ENCODE results near the gene RDH5. TPM values are rescaled to one million over a fixed set of nuclear protein-coding genes. Genes with fewer than 3 reads are reported as not detected.

The RDH5 gene
- total RNA-seq, 3 donors from 2014 or later: 18.9 to 90.9 (median 21.6) TPM

DNA sequence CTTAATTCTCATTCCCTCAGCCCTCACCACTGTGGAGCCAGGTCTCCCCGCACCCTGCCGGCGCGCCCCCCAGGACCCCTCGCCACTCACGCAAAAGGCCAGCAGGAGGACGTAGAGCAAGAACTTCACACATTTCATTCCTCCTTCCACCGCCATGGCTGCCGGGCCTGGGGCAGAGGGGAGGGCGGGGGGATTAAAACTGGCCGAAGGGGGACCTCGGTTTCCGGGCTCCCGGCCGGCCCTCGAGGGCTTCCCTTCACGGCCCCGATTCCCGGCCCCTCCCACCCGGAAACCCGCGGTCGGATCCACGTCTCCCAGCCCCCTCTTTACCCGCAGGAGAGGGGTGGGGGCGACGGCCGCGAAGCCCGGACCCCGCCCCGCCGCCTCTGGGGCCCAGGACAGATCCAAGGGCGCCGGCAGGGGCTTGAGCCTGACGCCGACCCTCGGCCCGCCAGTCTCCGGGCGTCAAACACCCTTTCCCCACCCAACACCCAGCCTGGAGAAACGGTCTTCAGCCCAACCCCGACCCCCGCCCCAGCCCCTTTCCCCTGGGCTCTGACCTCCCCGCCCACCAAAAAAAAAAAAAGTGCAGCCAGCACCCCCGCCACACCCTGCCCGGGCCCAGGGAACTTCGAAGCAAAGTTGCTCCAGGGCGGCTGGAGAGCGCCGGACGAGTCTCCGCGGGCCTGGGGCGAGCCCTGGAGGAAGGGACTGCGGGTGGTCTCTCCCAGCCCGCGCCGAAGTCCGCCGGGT lies 8.2 kb downstream of the RDH5 start:
- no peak for TF ChIP-seq POLR2A (IDR thresholded peaks at IDR 0.05)
- TF ChIP-seq, protein P1, sequence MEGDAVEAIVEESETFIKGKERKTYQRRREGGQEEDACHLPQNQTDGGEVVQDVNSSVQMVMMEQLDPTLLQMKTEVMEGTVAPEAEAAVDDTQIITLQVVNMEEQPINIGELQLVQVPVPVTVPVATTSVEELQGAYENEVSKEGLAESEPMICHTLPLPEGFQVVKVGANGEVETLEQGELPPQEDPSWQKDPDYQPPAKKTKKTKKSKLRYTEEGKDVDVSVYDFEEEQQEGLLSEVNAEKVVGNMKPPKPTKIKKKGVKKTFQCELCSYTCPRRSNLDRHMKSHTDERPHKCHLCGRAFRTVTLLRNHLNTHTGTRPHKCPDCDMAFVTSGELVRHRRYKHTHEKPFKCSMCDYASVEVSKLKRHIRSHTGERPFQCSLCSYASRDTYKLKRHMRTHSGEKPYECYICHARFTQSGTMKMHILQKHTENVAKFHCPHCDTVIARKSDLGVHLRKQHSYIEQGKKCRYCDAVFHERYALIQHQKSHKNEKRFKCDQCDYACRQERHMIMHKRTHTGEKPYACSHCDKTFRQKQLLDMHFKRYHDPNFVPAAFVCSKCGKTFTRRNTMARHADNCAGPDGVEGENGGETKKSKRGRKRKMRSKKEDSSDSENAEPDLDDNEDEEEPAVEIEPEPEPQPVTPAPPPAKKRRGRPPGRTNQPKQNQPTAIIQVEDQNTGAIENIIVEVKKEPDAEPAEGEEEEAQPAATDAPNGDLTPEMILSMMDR (IDR thresholded peaks at IDR 0.05): peak in 1 of 3 donors; percentile 8
- TF ChIP-seq POLR2AphosphoS5 (IDR thresholded peaks at IDR 0.05): peak in 2 of 3 donors; percentile 27 to 36
- peaks cover 9 to 13% of the 10 kb centered on the region in 2 donors for H3K4me1 ChIP-seq

DNA sequence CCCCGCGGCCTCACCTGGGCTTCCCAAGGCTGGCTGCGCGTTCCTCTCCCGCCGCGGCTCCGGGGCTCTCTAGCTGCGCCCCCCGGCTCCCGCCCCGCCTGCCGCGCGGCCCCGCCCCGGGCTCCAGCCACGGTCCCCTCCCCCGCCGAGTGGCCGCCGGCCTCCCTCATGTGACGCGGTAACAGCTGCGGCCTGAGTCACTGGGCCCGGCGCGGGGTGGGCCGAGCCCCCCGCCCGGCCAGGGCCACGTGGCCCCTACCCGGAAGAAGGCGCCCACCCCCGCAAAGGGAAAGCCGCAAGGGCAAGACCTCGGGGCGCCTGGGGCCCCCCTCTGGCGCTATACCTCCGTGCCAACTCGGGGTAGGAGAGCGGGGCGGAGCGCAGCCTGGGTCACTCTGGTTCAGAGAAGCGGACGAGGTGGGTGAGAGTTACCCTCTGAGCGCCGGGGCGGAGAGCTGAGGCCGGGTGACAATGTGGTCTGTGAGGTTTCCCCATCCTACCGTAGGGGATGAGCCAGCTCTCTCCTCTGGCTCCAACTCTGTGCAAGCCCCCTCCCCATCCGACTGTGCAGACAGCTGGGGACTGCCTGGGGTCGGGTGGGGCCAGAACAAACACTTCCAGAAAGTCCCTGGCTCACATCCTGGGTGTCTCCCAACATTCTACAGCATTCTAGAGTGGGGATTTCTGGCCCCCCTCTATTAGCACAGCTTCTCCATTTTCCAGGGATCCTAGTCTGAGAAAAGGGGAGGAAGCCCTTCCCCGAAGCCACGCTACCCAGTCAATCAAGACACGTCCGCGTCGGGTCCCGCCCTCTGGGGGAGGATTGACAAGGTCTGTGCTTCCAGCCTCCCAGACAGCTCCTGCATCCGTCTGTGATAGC lies 9.0 kb downstream of the RDH5 start, which contains the start of gene CD63:
Gene CD63, minus strand, starts transcription at position 71 of the 880 bp plus-strand sequence. CDS start 668 bp downstream, outside the sequence.
- H3K27me3 ChIP-seq: no peaks in the 10 kb centered on the region
- peak within 1 kb of the TSS; percentile 75 to 89 (median 87) for H3K4me3 ChIP-seq
- H3K27ac ChIP-seq: peak within 1 kb of the TSS; percentile 96 to 98
- no peaks in the 10 kb centered on the region for H3K9me3 ChIP-seq
- DNase-seq (ENCODE audit: low spot score in 2 of 2): peak; percentile 84 to 87
- TF ChIP-seq POLR2AphosphoS5 (IDR thresholded peaks at IDR 0.05): peak; percentile 18 to 88 (median 54)
- TF ChIP-seq POLR2A (IDR thresholded peaks at IDR 0.05): peak; percentile 22
- TF ChIP-seq, protein P1 (IDR thresholded peaks at IDR 0.05): no peak
- intact Hi-C loops (cut with DNase I; ENCODE audit: low total_unique reads): no loop called here
- H3K36me3 ChIP-seq: no peaks in the 10 kb centered on the region
- H3K4me1 ChIP-seq: peaks cover 9 to 13% of the 10 kb centered on the region in 2 donors

More for the DNA sequence above, 8.2 kb downstream of the RDH5 start:
- DNase-seq (ENCODE audit: low spot score in 2 of 2): peak in 1 of 2 donors; percentile 78
- Histone ChIP-seq H3K4me3 (peak overlapping the region; percentile 75 to 89 (median 87)), H3K27ac (peak overlapping the region; percentile 96 to 98), H3K27me3 (no peaks in the 10 kb centered on the region), H3K36me3 (no peaks in the 10 kb centered on the region), H3K9me3 (no peaks in the 10 kb centered on the region)
- intact Hi-C loops (cut with DNase I; ENCODE audit: low total_unique reads): no loop called here

DNA sequence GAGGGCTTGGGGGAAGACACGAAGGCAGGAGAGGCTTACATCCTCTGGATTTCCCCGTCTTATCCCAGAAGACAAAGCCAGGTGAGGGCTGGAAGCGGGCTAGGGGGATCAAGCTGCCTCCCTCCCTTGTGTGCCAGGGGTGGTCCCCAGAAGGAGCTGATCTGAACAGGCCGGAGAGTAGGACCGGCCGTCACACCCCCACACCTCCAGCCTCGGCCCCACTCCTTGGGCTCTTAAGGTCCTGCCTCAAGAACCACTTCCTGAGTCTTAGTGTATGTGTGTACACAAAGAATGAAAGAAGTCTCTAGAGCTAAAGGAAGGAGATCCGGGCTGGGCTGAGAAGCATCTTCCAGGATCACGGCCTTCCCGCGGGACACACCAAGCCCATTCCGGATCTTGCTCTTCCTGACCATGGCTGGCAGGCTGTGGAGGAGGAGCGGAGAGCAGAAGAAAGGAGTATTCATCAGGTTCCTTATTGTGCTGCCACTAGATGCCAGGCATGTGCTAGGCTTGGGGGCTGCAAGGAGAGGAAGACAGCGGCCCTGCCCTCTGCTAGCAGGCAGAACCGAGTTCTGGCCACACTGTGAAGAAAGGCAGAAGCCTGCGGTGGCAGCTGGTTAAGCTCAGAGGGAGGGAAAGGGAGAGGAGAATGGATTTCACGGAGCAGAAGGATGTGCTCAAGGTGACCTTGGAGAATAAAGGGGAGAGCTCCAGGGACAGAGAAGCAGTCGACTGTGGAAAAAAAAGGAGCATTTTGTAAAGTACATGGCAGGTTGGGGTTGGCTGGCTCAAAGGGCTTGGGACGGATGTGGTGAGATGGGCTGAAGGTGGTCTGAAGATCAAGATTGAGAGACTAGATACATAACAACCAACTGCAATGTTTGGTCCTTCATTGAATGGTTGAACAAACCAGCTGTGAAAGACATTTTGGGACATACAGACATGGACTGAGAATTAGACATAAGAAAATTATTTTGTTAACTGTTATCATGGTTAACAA lies 9.9 kb downstream of the RDH5 start:
- Histone ChIP-seq H3K4me3 (peak overlapping the region; percentile 75 to 89 (median 87)), H3K27me3 (no peaks in the 10 kb centered on the region), H3K9me3 (no peaks in the 10 kb centered on the region), H3K36me3 (no peaks in the 10 kb centered on the region), H3K27ac (peak overlapping the region; percentile 96 to 98), H3K4me1 (peaks cover 9 to 13% of the 10 kb centered on the region in 2 donors)
- intact Hi-C loops (cut with DNase I; ENCODE audit: low total_unique reads): no loop called here
- TF ChIP-seq, protein P1 (IDR thresholded peaks at IDR 0.05): no peak
- TF ChIP-seq POLR2AphosphoS5 (IDR thresholded peaks at IDR 0.05): peak in 1 of 3 donors; percentile 40
- TF ChIP-seq POLR2A (IDR thresholded peaks at IDR 0.05): no peak
- peak; percentile 52 to 66 for DNase-seq (ENCODE audit: low spot score in 2 of 2)

DNA sequence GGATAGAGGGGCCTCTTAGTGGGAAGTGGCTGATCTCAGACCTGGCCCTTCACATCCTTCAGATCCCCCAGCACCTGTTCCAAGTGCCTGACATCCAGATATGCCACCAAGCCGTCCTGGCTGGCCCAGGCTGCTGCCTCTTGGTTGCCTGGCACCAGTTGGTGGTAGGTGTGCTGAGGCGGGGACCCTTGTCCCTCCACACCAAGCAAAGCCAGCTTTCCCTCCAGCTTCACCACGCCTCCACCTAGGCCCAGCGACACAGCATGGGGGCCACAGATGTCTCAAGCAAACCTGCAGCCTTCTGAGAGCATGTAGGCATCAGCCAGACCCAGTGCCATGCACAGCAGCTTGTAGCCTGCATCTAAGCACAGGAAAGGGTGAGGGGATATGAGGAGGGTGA lies 12.1 kb downstream of the RDH5 start:
- Histone ChIP-seq H3K36me3 (no peaks in the 10 kb centered on the region), H3K27ac (no peak overlapping the region), H3K27me3 (no peaks in the 10 kb centered on the region), H3K9me3 (no peaks in the 10 kb centered on the region), H3K4me3 (no peak overlapping the region), H3K4me1 (peaks cover 5 to 7% of the 10 kb centered on the region in 2 donors)
- TF ChIP-seq POLR2A (IDR thresholded peaks at IDR 0.05) (no peak), POLR2AphosphoS5 (IDR thresholded peaks at IDR 0.05) (no peak)
- TF ChIP-seq, protein P1 (IDR thresholded peaks at IDR 0.05): no peak
- intact Hi-C loops (cut with DNase I; ENCODE audit: low total_unique reads): no loop called here
- DNase-seq (ENCODE audit: low spot score in 2 of 2): no peak
